Activated CD4-positive, alpha-beta T cell treated with anti-CD3 and anti-CD28 coated beads, Interleukin-2, Interleukin-4, amounts not matched to agents 100 ng/mL and 50 ng/mL, durations not matched to agents 16 hours and 8 hours (primary cell): ENCODE measurements around the gene CPNE5.
"Not testable (repeated sequence)": the region's sequence is repeated elsewhere in the genome, so short reads cannot be mapped to it uniquely, and the experiment has no call there.

Experiments
- DNase-seq: peaks from one replicate; pipeline ENCODE4 v3.0.0-alpha.2; 2020; ENCODE audit warnings: low spot score

The CPNE5 gene

DNA sequence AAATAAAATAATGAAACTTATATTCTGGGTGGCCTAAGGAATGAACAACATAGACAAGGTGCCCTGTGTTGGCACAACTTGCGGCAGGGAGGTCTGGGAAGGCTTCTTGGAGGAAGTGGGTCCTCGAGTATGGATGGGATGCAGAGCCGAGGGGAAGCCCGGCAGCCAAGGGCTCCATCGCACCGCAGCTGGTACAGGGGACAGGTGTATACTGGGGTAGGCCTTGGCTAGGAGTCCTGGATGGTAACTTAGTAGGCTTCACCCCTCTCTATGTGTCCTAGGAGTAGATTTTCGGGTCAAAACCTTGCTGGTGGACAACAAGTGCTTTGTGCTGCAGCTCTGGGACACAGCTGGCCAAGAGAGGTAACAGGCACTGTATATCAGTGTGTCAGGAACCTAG, 113.7 kb downstream of the CPNE5 start:
- no peak for DNase-seq

DNA sequence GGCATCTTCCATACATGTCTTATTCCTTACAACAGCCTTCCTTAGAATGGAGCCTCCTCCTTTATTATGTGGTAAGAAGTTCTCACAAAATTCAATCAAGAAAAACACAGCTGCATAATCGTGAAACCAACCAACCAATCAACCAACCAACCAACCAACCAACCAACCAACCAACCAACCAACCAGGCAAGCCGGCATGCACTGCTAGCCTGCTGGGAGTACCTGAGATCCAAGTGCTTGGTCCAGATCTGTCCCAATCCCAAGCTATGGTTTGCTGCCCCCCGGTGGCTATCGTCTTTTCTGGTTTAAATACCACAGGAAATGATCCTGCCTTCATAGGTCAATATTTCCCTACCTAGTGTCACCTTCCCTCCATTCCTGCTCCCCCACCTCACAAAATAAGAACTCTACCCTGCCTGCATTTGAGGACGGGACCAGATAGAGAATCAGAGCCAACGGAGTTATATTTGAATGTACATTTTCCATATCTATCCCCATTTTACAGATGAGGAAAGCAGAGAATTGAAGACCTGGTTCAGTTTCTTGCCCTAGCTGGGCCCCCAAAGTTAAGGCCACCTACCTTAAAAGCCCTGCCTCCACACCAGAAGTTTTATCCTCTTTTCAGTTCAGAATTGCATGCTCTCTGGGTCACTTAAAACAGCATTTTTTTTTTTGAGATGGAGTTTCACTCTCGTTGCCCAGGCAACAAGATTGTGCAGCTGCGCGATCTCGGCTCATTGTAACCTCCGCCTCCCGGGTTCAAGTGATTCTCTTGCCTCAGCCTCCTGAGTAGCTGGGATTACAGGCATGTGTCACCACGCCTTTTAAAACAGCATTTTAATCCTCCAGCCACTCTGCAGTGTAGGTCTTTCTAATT, 114.5 kb downstream of the CPNE5 start:
- peak; percentile 59 for DNase-seq

GRCh38 chr6:36723992-36724391, 115.3 kb downstream of the CPNE5 start:
- DNase-seq = not testable (repeated sequence)

DNA sequence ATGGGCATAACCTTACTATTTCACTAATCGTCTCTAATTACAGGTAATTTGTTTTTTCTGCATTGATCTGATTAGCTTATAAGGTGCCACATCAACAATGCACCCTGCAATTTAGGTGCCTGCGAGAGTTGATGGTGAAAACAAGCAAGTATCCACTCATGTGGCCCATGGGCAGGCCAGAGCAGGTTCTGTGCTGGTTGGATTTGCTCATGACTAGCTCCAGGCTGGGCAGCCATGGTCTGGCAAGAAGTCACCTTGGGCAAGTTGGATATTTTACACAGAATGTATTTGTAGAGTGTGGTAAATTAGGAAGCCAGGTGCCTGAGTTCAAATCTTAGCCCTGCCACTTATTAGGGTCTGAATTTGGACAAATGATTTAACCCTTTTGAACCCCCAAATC, 116.4 kb downstream of the CPNE5 start:
- DNase-seq = no peak

- DNase-seq = no peak
Measured at GRCh38 chr6:36722365-36722764, 116.9 kb downstream of the CPNE5 start.

DNA sequence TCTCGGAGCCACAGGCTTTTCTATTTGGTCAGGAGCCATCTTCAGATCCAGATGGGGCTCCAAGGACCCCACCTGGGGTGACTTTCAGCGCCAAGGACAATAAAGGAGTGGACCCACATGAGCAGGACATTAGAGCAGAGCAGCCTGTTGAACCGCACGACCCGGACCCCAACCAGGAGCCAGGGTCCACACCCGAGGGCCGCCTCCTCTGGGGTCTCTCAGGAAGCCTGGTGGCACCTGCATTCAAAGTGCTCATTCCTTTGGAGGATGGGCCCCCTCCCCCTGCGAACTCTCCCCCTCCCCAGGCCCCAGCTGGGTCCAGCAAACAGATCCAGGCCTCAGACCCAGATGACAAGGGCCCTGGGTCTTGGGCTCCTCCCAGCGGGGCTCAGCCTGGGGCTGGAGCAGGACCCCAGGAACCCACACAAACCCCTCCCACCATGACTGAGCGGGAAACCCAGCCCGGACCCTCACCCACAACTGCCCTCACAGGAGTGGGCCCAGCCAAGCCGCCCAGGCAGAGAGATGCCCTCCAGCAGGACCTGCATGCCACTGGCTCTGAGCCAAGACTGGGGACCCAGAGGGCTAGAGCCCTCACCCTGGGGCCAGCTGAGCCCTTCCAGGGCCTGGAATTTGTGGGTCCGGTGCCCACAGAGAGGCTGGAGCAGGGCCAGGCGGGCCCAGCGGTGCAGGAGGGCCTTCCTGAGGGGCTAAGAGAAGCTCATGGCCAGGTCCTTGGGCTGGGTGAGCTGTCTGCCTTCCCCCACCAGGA, 117.7 kb downstream of the CPNE5 start:
- no peak for DNase-seq

- DNase-seq = no peak
Measured at GRCh38 chr6:36720251-36721141, 118.7 kb downstream of the CPNE5 start.

GRCh38 chr6:36719126-36719525, 120.1 kb downstream of the CPNE5 start:
- no peak for DNase-seq

GRCh38 chr6:36718560-36718959, 120.7 kb downstream of the CPNE5 start:
- DNase-seq = no peak

DNA sequence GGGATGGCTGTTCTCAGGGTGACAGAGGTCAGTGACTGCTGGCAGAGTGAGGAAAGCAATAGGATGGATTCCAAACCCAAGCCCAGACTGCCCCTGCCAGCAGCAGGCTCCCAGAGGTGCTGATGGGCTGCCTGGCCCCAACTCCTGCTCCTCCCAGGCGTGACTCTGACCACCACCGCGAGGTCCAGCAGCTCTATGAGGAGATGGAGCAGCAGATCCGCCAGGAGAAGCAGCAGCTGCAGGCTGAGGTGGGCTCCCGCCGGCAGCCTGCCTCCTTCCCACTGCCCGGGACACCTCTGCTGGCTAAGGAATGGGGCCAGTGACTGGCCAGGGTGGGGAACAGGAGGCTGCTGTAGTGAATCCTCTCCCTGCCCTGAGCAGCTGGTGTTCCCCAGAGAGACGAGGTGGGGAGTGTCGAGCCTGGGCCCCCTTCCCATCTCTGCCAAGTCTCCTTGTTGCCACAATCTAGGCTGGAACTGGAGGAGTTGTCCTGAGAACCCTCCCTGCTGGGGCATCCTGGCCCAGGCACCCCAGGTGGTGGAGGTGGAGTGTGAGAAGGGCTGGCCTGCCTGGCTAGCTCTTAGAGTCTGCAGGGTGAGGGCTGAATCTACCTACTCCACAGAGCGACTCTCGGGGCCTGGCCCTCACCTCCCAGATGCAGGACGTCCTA, 121.2 kb downstream of the CPNE5 start:
- DNase-seq = no peak

- DNase-seq = no peak
Measured at GRCh38 chr6:36717231-36717825, 121.9 kb downstream of the CPNE5 start.

DNA sequence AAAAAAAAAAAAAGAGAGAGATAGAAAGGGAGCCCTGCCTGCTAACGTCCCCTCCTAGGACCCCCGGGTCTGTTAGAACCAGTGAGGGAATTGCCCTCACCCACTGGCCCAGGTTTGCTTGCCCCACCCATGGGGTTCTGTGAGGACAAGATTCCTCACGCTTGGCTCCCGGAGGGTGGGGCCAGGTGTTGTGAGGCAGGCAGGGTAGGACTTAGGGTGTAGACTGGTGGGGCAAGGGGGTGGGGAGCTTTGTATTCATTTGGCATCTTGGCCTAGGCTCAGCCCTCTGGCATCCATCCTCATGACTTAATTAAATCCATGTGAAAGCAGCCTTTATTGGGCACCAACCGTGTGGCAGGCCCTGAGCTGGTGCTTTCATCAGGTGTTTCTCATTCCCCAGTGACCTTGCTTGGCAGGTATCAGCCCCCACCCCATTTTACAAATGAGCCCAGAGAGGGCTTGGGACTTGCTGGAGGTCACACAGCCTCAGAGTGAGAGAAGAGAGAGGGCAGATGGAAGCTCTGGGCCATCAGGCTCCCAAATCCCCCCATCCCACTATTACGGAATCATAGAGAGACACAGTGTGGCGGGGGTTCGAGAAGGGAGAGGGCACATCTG, 122.7 kb downstream of the CPNE5 start:
- DNase-seq = no peak

- DNase-seq = no peak
Measured at GRCh38 chr6:36715469-36715868, 123.8 kb downstream of the CPNE5 start.

- no peak for DNase-seq
Measured at GRCh38 chr6:36714511-36714910, 124.7 kb downstream of the CPNE5 start.

DNA sequence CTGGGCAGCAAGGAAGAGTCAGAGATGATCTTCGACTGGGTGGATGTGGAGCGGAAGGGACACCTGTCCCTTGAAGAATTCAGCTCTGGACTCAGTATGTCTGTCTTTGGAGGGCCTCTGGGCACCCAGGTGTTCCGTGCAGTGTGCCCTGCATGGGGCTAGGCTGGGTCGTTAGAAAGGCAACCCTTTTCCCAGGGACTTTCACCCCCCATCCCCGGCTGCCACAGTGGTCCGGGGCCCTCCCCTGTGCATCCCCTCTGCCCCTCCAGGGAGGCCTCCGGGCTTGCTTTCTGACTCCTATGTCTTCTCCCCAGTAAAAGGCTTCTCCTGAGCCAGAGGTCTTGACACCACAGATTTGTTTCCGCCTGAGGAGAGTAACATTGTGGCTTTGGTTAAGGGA, 125.4 kb downstream of the CPNE5 start:
- no peak for DNase-seq

GRCh38 chr6:36712816-36713215, 126.4 kb downstream of the CPNE5 start:
- no peak for DNase-seq

DNA sequence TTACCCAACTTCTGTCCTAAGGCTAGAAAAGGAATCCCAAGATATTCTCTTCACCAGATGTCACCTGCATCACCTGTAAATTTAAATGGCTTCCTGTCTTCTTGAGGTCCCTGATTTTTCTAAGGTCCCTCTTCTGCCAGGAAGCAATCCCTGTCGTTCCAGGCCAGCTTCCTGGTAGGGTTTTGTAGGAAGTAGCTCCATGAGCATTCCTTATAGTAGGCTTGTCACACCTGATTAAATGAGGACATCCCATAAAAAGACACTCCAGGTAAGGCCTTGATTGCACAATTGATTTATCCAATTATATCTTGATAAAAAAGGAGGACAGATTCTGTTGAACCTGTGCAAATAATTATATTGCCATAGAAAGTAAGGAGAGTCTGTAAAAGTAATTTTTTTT, 132.9 kb downstream of the CPNE5 start:
- no peak for DNase-seq

DNA sequence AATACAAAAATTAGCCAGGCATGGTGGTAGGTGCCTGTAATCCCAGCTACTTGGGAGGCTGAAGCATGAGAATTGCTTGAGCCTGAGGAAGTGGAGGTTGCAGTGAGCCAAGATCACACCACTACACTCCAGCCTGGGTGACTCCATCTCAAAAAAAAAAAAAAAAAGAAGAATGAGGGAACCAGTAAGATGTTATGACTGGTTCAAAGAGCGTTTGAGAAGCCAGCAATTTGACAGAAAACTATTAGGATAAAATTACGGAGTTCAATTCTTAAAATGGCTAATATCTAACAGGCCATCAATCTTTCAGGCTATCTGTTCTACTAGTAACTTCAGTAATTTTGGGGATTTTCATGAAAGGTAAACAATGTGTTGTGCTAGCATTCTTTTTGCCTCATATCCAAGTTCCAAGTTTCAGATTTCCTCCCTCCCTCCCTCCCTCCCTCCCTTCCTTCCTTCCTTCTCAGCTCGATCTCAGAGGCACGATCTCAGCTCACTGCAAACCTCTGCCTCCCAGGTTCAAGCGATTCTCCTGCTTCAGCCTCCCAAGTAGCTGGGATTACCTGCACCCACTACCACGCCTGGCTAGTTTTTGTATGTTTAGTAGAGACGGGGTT, 134.2 kb downstream of the CPNE5 start:
- not testable (repeated sequence) for DNase-seq

DNA sequence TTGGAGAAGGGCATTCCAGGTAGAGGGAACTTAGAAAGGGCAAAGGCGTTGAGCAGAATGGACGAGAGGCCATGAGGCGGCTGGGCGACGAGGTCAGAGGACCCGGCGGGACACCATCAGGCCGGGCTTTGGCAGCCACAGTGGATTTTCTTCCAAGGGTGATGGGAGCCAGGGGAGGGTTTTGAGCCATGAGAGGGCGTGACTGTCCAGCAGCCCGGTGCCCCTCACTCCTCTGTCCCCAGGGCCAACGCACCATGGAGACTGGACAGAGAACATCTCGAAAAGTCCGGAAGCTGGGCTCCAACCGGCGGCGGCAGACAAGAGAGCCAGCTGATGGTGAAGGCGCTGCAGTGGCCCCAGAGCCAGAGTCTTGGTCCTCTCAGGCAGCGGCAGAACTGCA, 135.3 kb downstream of the CPNE5 start:
- DNase-seq = no peak

- no peak for DNase-seq
Measured at GRCh38 chr6:36703081-36703606, 136.1 kb downstream of the CPNE5 start.
